Neural crest cell (in vitro differentiated cells): ENCODE results near the gene GPD2. TPM values are rescaled to one million over a fixed set of nuclear protein-coding genes. Genes with fewer than 3 reads are reported as not detected.

ENCODE experiments used
- DNase-seq: peaks from one replicate; pipeline ENCODE4 v3.0.0; 2021; ENCODE audit warnings: low read depth, mixed read lengths, low spot score
- H3K27ac Mint-ChIP-seq: one replicate; pipeline ENCODE4 v1.8.0; 2021; ENCODE audit warnings: mild to moderate bottlenecking, mixed read lengths; ENCODE audit not compliant: unreplicated experiment
- H3K27me3 Mint-ChIP-seq: 2 replicates; pipeline ENCODE4 v1.8.0; 2021; ENCODE audit warnings: low read depth, mild to moderate bottlenecking, mixed read lengths
- H3K36me3 Mint-ChIP-seq: 2 replicates; pipeline ENCODE4 v1.8.0; 2021; ENCODE audit warnings: low read depth, mild to moderate bottlenecking, mixed read lengths
- H3K4me1 Mint-ChIP-seq: 2 replicates; pipeline ENCODE4 v1.8.0; 2021; ENCODE audit warnings: mixed read lengths
- H3K4me3 Mint-ChIP-seq: one replicate; pipeline ENCODE4 v1.8.0; 2021; ENCODE audit warnings: mild to moderate bottlenecking, mixed read lengths
- H3K9me3 Mint-ChIP-seq: 2 replicates; pipeline ENCODE4 v1.8.0; 2021; ENCODE audit warnings: mixed read lengths
- total RNA-seq: library from RNA; stranded (reverse); gene quantifications from 2 replicates; pipeline ENCODE4 v1.2.1, GENCODE V29; 2021
- TF ChIP-seq, protein P1 (sequence below): fragments of 200-600 bp; sonication (generic); conservative IDR thresholded peaks from 2 replicates; pipeline ENCODE4 v1.5.0; 2021; ENCODE audit warnings: antibody characterized with exemption, mild to moderate bottlenecking

GPD2 gene
- total RNA-seq, 1 donor from 2014 or later, result 54.4 TPM

DNA sequence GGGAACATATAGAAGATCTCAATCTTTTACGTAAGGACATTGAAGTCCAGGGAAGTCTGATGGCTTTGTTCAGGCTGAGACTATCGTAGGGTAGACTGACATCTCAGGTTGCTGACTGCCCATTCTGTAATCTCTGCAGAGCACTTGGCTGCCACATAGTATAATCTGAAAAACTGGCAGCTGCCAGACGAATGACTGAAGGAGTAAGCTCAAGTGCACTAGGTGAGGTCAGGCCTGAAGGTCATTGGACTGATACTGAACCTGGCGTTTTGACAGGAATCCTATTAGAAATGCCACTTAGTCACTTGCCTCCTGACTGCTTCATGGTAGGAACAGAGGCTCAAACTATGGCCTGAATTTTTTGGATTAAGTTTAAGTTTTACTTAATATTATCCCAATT is 23.5 kb downstream of the GPD2 start:
- TF ChIP-seq, protein P1, sequence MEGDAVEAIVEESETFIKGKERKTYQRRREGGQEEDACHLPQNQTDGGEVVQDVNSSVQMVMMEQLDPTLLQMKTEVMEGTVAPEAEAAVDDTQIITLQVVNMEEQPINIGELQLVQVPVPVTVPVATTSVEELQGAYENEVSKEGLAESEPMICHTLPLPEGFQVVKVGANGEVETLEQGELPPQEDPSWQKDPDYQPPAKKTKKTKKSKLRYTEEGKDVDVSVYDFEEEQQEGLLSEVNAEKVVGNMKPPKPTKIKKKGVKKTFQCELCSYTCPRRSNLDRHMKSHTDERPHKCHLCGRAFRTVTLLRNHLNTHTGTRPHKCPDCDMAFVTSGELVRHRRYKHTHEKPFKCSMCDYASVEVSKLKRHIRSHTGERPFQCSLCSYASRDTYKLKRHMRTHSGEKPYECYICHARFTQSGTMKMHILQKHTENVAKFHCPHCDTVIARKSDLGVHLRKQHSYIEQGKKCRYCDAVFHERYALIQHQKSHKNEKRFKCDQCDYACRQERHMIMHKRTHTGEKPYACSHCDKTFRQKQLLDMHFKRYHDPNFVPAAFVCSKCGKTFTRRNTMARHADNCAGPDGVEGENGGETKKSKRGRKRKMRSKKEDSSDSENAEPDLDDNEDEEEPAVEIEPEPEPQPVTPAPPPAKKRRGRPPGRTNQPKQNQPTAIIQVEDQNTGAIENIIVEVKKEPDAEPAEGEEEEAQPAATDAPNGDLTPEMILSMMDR, result no peak
- DNase-seq, result no peak
- H3K36me3 Mint-ChIP-seq, result peaks cover 7% of the 10 kb centered on the region
- H3K27ac Mint-ChIP-seq, result no peak overlapping the region
- no peak overlapping the region for H3K4me3 Mint-ChIP-seq
- H3K9me3 Mint-ChIP-seq, result peaks cover 4% of the 10 kb centered on the region
- peaks cover 28% of the 10 kb centered on the region for H3K4me1 Mint-ChIP-seq
- H3K27me3 Mint-ChIP-seq, result no peaks in the 10 kb centered on the region

DNA sequence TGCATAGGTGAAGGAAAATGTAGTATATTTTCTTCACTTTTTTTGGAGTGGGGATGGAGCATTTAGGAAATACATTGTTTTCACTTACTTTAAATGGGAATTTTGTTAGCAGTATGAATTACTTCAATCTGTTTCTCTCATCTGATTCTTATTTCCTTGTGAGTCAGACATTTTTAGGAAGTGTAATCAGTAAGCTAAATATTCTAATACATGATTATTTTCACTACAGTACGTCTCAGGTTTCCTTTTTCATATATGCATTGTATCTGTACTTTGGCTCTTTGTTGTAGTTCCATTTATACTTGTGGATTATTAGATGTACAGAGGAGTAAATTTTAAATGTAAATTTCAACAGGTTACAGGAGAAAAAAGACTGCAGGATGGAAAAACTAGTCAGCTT is 27.9 kb downstream of the GPD2 start:
- H3K36me3 Mint-ChIP-seq, result peaks cover 4% of the 10 kb centered on the region
- H3K4me1 Mint-ChIP-seq, result peaks cover 37% of the 10 kb centered on the region
- no peak for DNase-seq
- TF ChIP-seq, protein P1, result no peak
- no peak overlapping the region for H3K4me3 Mint-ChIP-seq
- no peaks in the 10 kb centered on the region for H3K27me3 Mint-ChIP-seq
- no peak overlapping the region for H3K27ac Mint-ChIP-seq
- no peaks in the 10 kb centered on the region for H3K9me3 Mint-ChIP-seq

DNA sequence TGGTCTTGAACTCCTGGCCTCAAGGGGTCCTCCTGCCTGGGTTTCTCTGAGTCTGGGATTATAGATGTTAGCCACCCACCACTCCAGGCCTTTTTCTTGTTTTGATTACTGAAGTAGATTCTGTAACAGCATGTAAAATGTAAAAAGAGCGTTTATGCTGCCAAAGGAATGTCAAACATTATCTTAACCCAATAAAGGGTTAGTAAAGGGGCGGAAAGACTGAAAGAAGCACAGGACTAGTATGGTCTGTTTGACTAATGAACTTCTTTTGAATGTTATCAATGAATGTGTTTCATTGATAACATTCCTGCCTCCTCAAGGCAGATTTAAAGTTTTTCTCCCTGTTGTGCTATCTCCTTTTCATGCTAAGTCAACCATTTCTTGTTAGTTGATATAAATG is 29.4 kb downstream of the GPD2 start:
- Mint-ChIP-seq H3K27me3 (no peaks in the 10 kb centered on the region), H3K27ac (no peak overlapping the region), H3K4me3 (no peak overlapping the region), H3K4me1 (peaks cover 37% of the 10 kb centered on the region), H3K9me3 (no peaks in the 10 kb centered on the region), H3K36me3 (peaks cover 8% of the 10 kb centered on the region)
- TF ChIP-seq, protein P1, result no peak
- no peak for DNase-seq

DNA sequence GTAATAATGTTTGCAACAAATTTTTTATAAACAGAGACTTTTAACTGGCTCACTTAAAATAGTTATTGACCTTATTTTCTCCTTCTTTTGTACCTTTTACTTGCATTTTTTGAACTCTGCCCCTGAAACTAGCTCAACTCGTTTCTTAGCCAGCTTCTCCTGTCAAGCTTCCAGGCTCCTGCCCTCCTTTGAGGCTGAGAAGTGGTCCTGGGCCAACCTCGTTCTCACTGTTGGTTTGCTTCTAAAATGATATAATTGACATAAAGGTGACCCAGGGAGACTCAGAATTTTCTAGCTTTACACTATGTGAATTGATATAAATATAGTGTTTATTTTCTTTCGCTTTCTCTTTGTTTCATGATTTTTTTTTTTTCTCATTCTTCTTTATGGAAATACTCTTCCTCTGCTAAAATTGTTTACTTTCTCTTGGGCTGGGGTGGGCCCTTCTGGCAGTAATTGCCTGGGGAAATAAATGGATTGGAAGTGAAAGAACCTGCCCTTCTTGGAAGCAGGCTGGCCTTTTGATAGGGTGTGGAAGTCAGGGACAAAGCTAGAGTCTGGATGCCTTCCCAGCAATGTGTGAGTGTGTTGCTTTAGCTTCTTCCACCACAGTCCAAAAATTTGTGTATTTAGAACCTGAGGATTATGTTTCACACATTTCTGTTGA is 30.7 kb downstream of the GPD2 start:
- H3K4me3 Mint-ChIP-seq, result no peak overlapping the region
- no peak for DNase-seq
- H3K27me3 Mint-ChIP-seq, result no peaks in the 10 kb centered on the region
- peaks cover 9% of the 10 kb centered on the region for H3K36me3 Mint-ChIP-seq
- H3K9me3 Mint-ChIP-seq, result no peaks in the 10 kb centered on the region
- H3K27ac Mint-ChIP-seq, result peak overlapping the region; percentile 53
- TF ChIP-seq, protein P1, result no peak
- H3K4me1 Mint-ChIP-seq, result peaks cover 42% of the 10 kb centered on the region

DNA sequence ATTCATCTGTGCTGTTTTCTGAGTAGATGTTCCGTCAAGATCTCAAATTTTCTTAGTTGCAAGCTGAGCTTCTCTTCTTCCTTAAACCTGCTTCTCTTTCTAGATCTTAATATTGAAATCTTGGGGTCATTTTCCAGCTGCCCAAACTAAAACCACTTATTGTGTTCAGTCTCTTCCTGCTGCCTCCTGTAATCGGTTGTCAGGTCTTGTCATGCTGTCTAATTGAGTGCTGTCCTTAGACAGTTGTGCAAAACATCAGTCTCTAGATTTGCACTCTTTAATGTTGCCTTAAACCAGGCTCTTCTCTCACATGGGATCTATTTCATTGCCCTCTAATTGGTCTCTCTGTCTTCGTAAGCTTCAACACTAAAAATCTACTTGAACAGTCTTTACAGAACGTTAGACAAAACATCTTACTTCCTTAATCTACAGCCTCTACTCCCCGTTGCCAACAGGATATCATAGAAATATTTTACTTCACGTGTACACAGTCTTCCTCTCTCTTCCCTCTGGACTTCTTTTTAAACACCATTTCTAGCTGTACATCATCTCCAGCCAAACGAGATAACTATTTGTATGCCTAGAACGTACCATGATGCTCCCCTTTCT is 34.9 kb downstream of the GPD2 start:
- DNase-seq, result no peak
- Mint-ChIP-seq H3K9me3 (no peaks in the 10 kb centered on the region), H3K4me3 (no peak overlapping the region), H3K27me3 (no peaks in the 10 kb centered on the region), H3K36me3 (peaks cover 9% of the 10 kb centered on the region), H3K4me1 (peaks cover 43% of the 10 kb centered on the region), H3K27ac (no peak overlapping the region)
- TF ChIP-seq, protein P1, result no peak
